Mucosa of stomach (tissue), 1 donor: Measurements from ENCODE around the gene C11orf58.

ENCODE experiments used
- H3K27me3 ChIP-seq: one replicate; pipeline ENCODE4 v1.7.0; 2013; ENCODE audit warnings: mild to moderate bottlenecking, low read length; ENCODE audit not compliant: control insufficient read depth, insufficient read depth
- H3K36me3 ChIP-seq: one replicate; pipeline ENCODE4 v1.7.0; 2013; ENCODE audit warnings: low read length; ENCODE audit not compliant: control insufficient read depth, insufficient read depth
- H3K4me1 ChIP-seq: one replicate; pipeline ENCODE4 v1.7.0; 2013; ENCODE audit warnings: mild to moderate bottlenecking, low read length; ENCODE audit not compliant: control insufficient read depth, insufficient read depth
- H3K4me3 ChIP-seq: one replicate; pipeline ENCODE4 v1.7.0; 2013; ENCODE audit warnings: low read length
- H3K9ac ChIP-seq: one replicate; pipeline ENCODE4 v1.7.0; 2013; ENCODE audit warnings: mild to moderate bottlenecking, low read length, moderate library complexity
- H3K9me3 ChIP-seq: one replicate; pipeline ENCODE4 v1.7.0; 2013; ENCODE audit warnings: mild to moderate bottlenecking, low read length, moderate library complexity; ENCODE audit not compliant: control insufficient read depth
- donor health status: Pancreatic carcinoma.

C11orf58 gene

GRCh38 chr11:16745950-16746605, 7.6 kb downstream of the C11orf58 start:
- no peak overlapping the region for H3K9ac ChIP-seq
- no peaks in the 10 kb centered on the region for H3K9me3 ChIP-seq
- peaks cover 5% of the 10 kb centered on the region for H3K36me3 ChIP-seq
- H3K4me1 ChIP-seq: peaks cover 7% of the 10 kb centered on the region
- H3K4me3 ChIP-seq: no peak overlapping the region
- H3K27me3 ChIP-seq: no peaks in the 10 kb centered on the region

GRCh38 chr11:16749092-16749491, 10.6 kb downstream of the C11orf58 start:
- no peaks in the 10 kb centered on the region for H3K9me3 ChIP-seq
- no peak overlapping the region for H3K9ac ChIP-seq
- H3K27me3 ChIP-seq: no peaks in the 10 kb centered on the region
- H3K36me3 ChIP-seq: peaks cover 7% of the 10 kb centered on the region
- no peak overlapping the region for H3K4me3 ChIP-seq
- no peaks in the 10 kb centered on the region for H3K4me1 ChIP-seq

GRCh38 chr11:16749666-16750065, 11.2 kb downstream of the C11orf58 start:
- Histone ChIP-seq H3K9me3 (no peaks in the 10 kb centered on the region), H3K9ac (no peak overlapping the region), H3K4me3 (no peak overlapping the region), H3K4me1 (no peaks in the 10 kb centered on the region), H3K36me3 (peaks cover 7% of the 10 kb centered on the region), H3K27me3 (no peaks in the 10 kb centered on the region)

- Histone ChIP-seq H3K36me3 (peaks cover 7% of the 10 kb centered on the region), H3K27me3 (no peaks in the 10 kb centered on the region), H3K9me3 (no peaks in the 10 kb centered on the region), H3K4me3 (no peak overlapping the region), H3K4me1 (no peaks in the 10 kb centered on the region), H3K9ac (no peak overlapping the region)
These were observed 12.0 kb downstream of the C11orf58 start for GRCh38 chr11:16750417-16750816.

GRCh38 chr11:16758382-16759024, 20.1 kb downstream of the C11orf58 start:
- Histone ChIP-seq H3K4me3 (no peak overlapping the region), H3K27me3 (no peaks in the 10 kb centered on the region), H3K4me1 (peaks cover 5% of the 10 kb centered on the region), H3K9me3 (no peaks in the 10 kb centered on the region), H3K9ac (no peak overlapping the region), H3K36me3 (no peaks in the 10 kb centered on the region)

- no peaks in the 10 kb centered on the region for H3K27me3 ChIP-seq
- H3K4me3 ChIP-seq: no peak overlapping the region
- H3K36me3 ChIP-seq: no peaks in the 10 kb centered on the region
- no peak overlapping the region for H3K9ac ChIP-seq
- H3K4me1 ChIP-seq: peaks cover 5% of the 10 kb centered on the region
- H3K9me3 ChIP-seq: no peaks in the 10 kb centered on the region
These were observed 21.5 kb downstream of the C11orf58 start for GRCh38 chr11:16759857-16760508.

GRCh38 chr11:16763746-16764145, 25.3 kb downstream of the C11orf58 start:
- Histone ChIP-seq H3K9me3 (no peaks in the 10 kb centered on the region), H3K27me3 (no peaks in the 10 kb centered on the region), H3K4me3 (no peak overlapping the region), H3K9ac (no peak overlapping the region), H3K4me1 (no peaks in the 10 kb centered on the region), H3K36me3 (no peaks in the 10 kb centered on the region)

GRCh38 chr11:16764888-16765287, 26.4 kb downstream of the C11orf58 start:
- Histone ChIP-seq H3K4me3 (no peak overlapping the region), H3K36me3 (no peaks in the 10 kb centered on the region), H3K27me3 (no peaks in the 10 kb centered on the region), H3K9me3 (no peaks in the 10 kb centered on the region), H3K9ac (no peak overlapping the region), H3K4me1 (no peaks in the 10 kb centered on the region)

GRCh38 chr11:16767137-16767536, 28.7 kb downstream of the C11orf58 start:
- Histone ChIP-seq H3K9ac (no peak overlapping the region), H3K4me3 (no peak overlapping the region), H3K4me1 (no peaks in the 10 kb centered on the region), H3K27me3 (no peaks in the 10 kb centered on the region), H3K36me3 (no peaks in the 10 kb centered on the region), H3K9me3 (no peaks in the 10 kb centered on the region)

GRCh38 chr11:16767957-16768356, 29.5 kb downstream of the C11orf58 start:
- Histone ChIP-seq H3K9me3 (no peaks in the 10 kb centered on the region), H3K27me3 (no peaks in the 10 kb centered on the region), H3K4me1 (no peaks in the 10 kb centered on the region), H3K9ac (no peak overlapping the region), H3K36me3 (no peaks in the 10 kb centered on the region), H3K4me3 (no peak overlapping the region)

GRCh38 chr11:16769386-16769785, 30.9 kb downstream of the C11orf58 start:
- H3K4me1 ChIP-seq: no peaks in the 10 kb centered on the region
- no peaks in the 10 kb centered on the region for H3K27me3 ChIP-seq
- H3K9me3 ChIP-seq: no peaks in the 10 kb centered on the region
- H3K4me3 ChIP-seq: no peak overlapping the region
- H3K9ac ChIP-seq: no peak overlapping the region
- no peaks in the 10 kb centered on the region for H3K36me3 ChIP-seq

GRCh38 chr11:16770016-16770415, 31.6 kb downstream of the C11orf58 start:
- no peaks in the 10 kb centered on the region for H3K27me3 ChIP-seq
- H3K9me3 ChIP-seq: no peaks in the 10 kb centered on the region
- no peak overlapping the region for H3K4me3 ChIP-seq
- no peaks in the 10 kb centered on the region for H3K4me1 ChIP-seq
- no peaks in the 10 kb centered on the region for H3K36me3 ChIP-seq
- H3K9ac ChIP-seq: no peak overlapping the region
